Heart left ventricle (tissue), 13 donors: Measurements from ENCODE around the gene BDH1.

Experiments used
- POLR2A ChIP-seq, 2 donors: fragments of 450-650 bp; IDR thresholded peaks; one replicate each; pipeline ENCODE4 v1.6.1; 2017; ENCODE audit warnings: antibody characterized with exemption in 2 of 2, mild to moderate bottlenecking in 2 of 2, moderate library complexity in 2 of 2
- TF ChIP-seq, protein P1 (sequence below), 12 donors: fragments of 200-600 bp; sonication (generic) in 4 of 12; IDR thresholded peaks; one replicate each; pipeline versions ENCODE4 v1.5.0 to v1.8.0; 2018 to 2022; ENCODE audit warnings: antibody characterized with exemption in 12 of 12, mild to moderate bottlenecking in 5 of 12
- donor health status: ischemic (EF 13 %, LVEDD 7.1; RV severe dilation, severe dysfunction).
- donor health status: DM: no; HTN: yes; CAD: no.
- donor health status: DM: no; HTN: no; CAD: no.
- donor health status: ischemic (EF 25% LVEDD 6.9; RV normal size, moderate dysfunction).
- donor health status: ischemic (EF 25% LVEDD 5.7; RV mildly dilated, moderate dysfunction).
- donor health status: ischemic (EF 35%, LVEDD 5.7; RV mildly dilated, moderate dysfunction).
- donor health status: nonischemic (EF 11% LVEDD 7.7; RV severe dilation, severe dysfunction).
- donor health status: DM: yes; HTN: yes; CAD: no.
- donor health status: PGD.
- donor health status: ischemic (EF 29% LVEDD 5.4; RV normal size, mild dysfunction).
- donor health status: nonischemic (EF 23%, LVEDD 6.1; RV moderate dilation, normal function).

DNA sequence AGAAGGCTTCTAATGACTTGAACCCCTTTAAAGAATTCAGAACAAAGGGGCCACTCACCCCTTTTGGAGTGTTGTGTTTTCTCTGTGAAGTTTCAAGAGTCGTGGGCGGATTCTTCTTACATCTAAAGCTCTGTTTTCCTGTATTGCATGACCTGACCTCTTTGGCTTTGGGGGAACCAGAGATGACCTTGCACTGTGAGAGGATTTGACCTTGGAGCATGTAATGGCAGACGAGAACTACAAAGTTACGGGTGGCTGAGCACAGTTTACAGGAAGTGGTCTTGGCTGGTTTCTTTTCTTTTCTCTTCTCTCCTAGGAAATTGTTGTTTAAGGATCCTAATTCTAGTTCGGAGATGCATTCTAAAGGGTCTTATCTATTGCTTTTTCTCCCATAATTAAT, 6.2 kb upstream of the BDH1 start:
- TF ChIP-seq, protein P1, sequence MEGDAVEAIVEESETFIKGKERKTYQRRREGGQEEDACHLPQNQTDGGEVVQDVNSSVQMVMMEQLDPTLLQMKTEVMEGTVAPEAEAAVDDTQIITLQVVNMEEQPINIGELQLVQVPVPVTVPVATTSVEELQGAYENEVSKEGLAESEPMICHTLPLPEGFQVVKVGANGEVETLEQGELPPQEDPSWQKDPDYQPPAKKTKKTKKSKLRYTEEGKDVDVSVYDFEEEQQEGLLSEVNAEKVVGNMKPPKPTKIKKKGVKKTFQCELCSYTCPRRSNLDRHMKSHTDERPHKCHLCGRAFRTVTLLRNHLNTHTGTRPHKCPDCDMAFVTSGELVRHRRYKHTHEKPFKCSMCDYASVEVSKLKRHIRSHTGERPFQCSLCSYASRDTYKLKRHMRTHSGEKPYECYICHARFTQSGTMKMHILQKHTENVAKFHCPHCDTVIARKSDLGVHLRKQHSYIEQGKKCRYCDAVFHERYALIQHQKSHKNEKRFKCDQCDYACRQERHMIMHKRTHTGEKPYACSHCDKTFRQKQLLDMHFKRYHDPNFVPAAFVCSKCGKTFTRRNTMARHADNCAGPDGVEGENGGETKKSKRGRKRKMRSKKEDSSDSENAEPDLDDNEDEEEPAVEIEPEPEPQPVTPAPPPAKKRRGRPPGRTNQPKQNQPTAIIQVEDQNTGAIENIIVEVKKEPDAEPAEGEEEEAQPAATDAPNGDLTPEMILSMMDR (IDR thresholded peaks at IDR 0.05), result no peak
- TF ChIP-seq POLR2A (IDR thresholded peaks at IDR 0.05), result no peak
